Chondrocyte (in vitro differentiated cells): Measurements from ENCODE around the gene S1PR4. TPM values are rescaled to one million over a fixed set of nuclear protein-coding genes. Genes with fewer than 3 reads are reported as not detected.

Source experiments
- DNase-seq: peaks from one replicate; pipeline ENCODE4 v3.0.0; 2021; ENCODE audit warnings: mixed read lengths, low spot score
- H3K27ac Mint-ChIP-seq: one replicate; pipeline ENCODE4 v1.8.0; 2021; ENCODE audit warnings: mild to moderate bottlenecking, moderate library complexity, mixed read lengths; ENCODE audit not compliant: unreplicated experiment
- H3K27me3 Mint-ChIP-seq: 2 replicates; pipeline ENCODE4 v1.8.0; 2021; ENCODE audit warnings: low read depth, mixed read lengths
- H3K36me3 Mint-ChIP-seq: 2 replicates; pipeline ENCODE4 v1.8.0; 2021; ENCODE audit warnings: low read depth, mixed read lengths
- H3K4me1 Mint-ChIP-seq: 2 replicates; pipeline ENCODE4 v1.8.0; 2021; ENCODE audit warnings: low read depth, mild to moderate bottlenecking, mixed read lengths
- H3K4me3 Mint-ChIP-seq: one replicate; pipeline ENCODE4 v1.8.0; 2021; ENCODE audit warnings: mild to moderate bottlenecking, moderate library complexity, mixed read lengths; ENCODE audit not compliant: unreplicated experiment
- H3K9me3 Mint-ChIP-seq: 2 replicates; pipeline ENCODE4 v1.8.0; 2021; ENCODE audit warnings: low read depth, mixed read lengths
- CTCF ChIP-seq: fragments of 200-600 bp; sonication (generic); IDR thresholded peaks from 2 replicates; pipeline ENCODE4 v1.5.0; 2021; ENCODE audit warnings: antibody characterized with exemption, mild to moderate bottlenecking, moderate library complexity
- total RNA-seq: library from RNA; stranded (reverse); gene quantifications from 3 replicates; pipeline ENCODE4 v1.2.1, GENCODE V29; 2021

S1PR4 gene
- total RNA-seq, 1 donor from 2014 or later: not detected

GRCh38 chr19:3225677-3226093, 47.1 kb downstream of the S1PR4 start:
- Mint-ChIP-seq H3K4me1 (no peaks in the 10 kb centered on the region), H3K4me3 (no peak overlapping the region), H3K27me3 (peaks cover 27% of the 10 kb centered on the region), H3K9me3 (no peaks in the 10 kb centered on the region), H3K27ac (no peak overlapping the region), H3K36me3 (no peaks in the 10 kb centered on the region)
- no peak for TF ChIP-seq CTCF
- DNase-seq: no peak

GRCh38 chr19:3227054-3227626, 48.6 kb downstream of the S1PR4 start:
- Mint-ChIP-seq H3K36me3 (no peaks in the 10 kb centered on the region), H3K27ac (no peak overlapping the region), H3K27me3 (peaks cover 27% of the 10 kb centered on the region), H3K4me3 (no peak overlapping the region), H3K9me3 (no peaks in the 10 kb centered on the region), H3K4me1 (no peaks in the 10 kb centered on the region)
- no peak for DNase-seq
- TF ChIP-seq CTCF: no peak

- H3K9me3 Mint-ChIP-seq: no peaks in the 10 kb centered on the region
- no peak for TF ChIP-seq CTCF
- H3K27me3 Mint-ChIP-seq: peaks cover 36% of the 10 kb centered on the region
- no peak overlapping the region for H3K27ac Mint-ChIP-seq
- no peaks in the 10 kb centered on the region for H3K4me1 Mint-ChIP-seq
- no peak overlapping the region for H3K4me3 Mint-ChIP-seq
- DNase-seq: no peak
- H3K36me3 Mint-ChIP-seq: no peaks in the 10 kb centered on the region
Measured at GRCh38 chr19:3229346-3229743, 50.8 kb downstream of the S1PR4 start.

Other genes starting within 250 kb of the S1PR4 start
- 2.9 to 4.1 TPM (median 3.6 TPM) in 3 replicates for gene ZNF77, start 233.8 kb upstream of the S1PR4 start, total RNA-seq
- 0.36 to 1.1 TPM (median 0.55 TPM) in 3 replicates for gene TLE6, start 201.2 kb upstream of the S1PR4 start, total RNA-seq
- 12.3 to 14.1 TPM (median 13.7 TPM) in 3 replicates for gene TLE2, start 149.5 kb upstream of the S1PR4 start, total RNA-seq
- gene TLE5, start 116.3 kb upstream of the S1PR4 start, total RNA-seq: 223 to 306 TPM (median 303 TPM) in 3 replicates
- 62.1 to 68.9 TPM (median 68.1 TPM) in 3 replicates for gene GNA11, start 84.4 kb upstream of the S1PR4 start, total RNA-seq
- not detected in 3 replicates for gene GNA15, start 42.7 kb upstream of the S1PR4 start, total RNA-seq
- gene NCLN, start 7.2 kb downstream of the S1PR4 start, total RNA-seq: 80.7 to 97.1 TPM (median 82.5 TPM) in 3 replicates
- gene CELF5, start 45.9 kb downstream of the S1PR4 start, total RNA-seq: 0.22 to 0.31 TPM in 2 of 3 replicates, not detected in the other
- gene NFIC, start 187.8 kb downstream of the S1PR4 start, total RNA-seq: 81.5 to 85.5 TPM (median 83.4 TPM) in 3 replicates